GM19467 (cell line): Measurements from ENCODE around the gene AHNAK2.
"Not testable (repeated sequence)": the region's sequence is repeated elsewhere in the genome, so short reads cannot be mapped to it uniquely, and the experiment has no call there.

ENCODE experiments used
- ATAC-seq: cut with Tn5 transposase; IDR thresholded peaks from one replicate; pipeline ENCODE4 v1.9.1; 2021; ENCODE audit warnings: mild to moderate bottlenecking, moderate library complexity; ENCODE audit not compliant: unreplicated experiment

The AHNAK2 gene

DNA sequence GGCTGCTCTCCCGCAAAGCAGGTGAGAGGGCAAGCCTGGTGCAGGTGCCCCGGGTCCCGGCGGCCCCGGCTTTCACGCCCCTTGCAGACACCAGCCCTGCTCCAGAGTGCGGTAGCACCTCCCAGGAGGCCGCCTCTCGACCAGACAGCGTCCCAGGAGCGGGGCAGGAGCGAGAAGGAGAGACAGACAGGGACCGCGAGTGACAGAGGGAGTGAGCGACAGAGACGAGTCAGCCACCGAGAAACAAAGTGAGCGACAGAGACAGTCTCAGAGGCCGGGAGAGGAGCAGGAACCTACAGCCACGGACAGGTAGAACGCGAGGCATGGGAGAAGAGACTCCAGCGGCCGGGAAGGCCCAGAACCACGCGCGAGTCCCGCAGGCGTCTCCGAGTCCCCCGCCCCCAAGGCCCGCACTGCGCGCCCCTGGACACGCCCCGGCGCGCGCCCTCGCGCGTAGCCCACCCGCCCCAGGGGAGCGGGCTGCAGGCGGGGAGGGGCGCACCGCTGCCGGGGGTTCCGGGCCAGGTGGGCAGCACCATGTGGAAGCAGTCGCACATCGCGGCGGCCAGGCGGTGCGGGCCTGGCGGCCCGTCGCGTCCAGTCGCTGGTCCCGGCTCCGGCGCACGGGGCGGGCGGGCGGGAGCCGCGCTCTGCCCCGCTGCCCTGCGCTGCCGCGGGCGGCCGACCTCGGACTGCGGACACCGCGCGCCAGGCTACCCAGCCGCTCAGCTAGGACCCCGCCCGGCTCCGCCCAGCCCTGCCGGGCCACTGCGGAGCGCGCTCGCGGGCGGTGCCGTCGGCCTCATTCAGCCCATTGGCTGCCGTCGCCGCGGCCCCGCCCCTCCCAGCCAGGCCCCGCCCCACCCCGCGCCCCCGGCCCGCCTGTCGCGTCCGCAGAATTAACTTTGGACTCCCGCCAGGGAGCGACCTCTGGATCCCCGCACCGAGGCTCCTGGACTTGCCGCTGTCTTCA is at the start of gene AHNAK2:
Gene AHNAK2 (minus strand): TSS at position 694 of the 973 bp plus-strand sequence. CDS start 137 bp downstream, at position 557.
- ATAC-seq, result no peak

DNA sequence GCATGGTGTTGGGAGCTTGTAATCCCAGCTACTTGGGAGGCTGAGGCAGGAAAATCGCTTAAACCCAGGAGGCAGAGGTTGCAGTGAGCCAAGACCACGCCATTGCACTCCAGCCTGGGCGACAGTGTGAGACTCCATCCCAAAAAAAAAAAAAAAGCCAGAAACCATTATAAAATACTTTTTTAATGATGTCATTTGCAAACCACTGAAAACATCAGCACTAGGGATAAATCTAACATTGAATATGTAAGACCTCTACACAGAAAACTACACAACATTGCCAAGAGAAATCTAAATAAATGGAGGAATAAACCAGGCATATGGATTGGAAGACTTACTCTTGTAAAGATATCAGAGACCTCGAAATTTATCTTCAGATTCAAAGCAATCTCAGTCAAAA is 49.5 kb upstream of the AHNAK2 start:
- not testable (repeated sequence) for ATAC-seq

DNA sequence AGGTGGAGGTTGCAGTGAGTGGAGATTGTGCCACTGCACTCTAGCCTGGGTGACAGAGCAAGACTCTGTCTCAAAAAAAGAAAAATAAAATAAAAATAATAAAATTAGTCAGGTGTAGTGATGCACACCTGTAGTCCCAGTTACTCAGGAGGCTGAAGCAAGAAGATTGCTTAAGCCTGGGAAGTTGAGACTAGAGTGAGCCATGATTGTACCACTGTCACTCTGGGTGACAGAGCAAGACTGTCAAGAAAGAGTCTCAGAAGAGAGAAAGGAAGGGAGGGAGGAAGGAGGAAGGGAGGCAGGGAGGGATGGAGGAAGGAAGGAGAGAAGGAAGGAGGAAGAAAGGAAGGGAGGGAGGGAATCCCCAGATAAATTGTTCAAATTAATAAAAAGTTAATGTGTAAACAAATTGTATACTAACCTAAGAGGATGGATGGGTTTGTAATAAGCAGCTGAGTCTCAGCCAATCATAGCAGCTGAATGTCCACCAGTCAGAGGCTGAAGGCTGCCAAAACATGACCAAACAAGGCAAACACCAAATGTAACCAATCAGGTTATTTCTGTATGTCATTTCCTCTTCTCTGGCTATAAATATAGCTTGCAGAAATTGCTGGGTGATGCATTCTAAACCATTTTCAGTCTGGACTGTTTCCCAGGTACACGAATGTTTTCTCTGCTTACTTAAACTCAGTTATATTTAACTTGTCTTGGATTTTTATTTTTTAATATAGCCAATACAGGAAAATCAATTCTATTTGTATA is 48.8 kb upstream of the AHNAK2 start:
- ATAC-seq, result no peak

DNA sequence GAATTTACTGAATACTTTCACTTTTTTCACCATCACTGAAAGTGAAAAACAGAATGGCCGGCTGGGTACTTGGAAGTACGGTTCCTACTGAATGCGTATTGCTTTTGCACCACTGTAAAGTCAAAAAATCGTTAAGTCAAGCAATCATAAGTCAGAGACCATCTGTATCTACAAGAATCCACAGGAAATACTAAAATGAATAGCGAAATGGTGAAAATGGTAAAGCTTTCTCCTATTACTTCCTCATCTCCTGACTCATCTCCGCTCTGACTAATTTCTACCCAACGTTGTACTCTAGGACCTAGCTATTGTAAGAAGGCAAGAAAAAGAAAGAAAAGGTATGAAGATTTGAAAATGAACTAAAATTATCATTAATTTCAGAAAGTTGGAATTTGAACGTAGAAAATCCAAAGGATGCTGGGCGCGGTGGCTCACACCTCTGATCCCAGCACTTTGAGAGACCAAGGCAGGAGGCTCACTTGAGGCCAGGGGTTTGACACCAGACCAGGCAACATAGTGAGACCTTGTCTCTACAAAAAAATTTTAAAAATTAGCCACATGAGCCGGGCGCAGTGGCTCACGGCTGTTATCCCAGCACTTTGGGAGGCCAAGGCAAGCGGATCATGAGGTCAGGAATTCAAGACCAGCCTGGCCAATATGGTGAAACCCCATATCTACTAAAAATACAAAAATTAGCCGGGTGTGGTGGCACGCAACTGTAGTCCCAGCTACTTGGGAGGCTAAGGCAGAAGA is 48.0 kb upstream of the AHNAK2 start:
- ATAC-seq, result no peak

DNA sequence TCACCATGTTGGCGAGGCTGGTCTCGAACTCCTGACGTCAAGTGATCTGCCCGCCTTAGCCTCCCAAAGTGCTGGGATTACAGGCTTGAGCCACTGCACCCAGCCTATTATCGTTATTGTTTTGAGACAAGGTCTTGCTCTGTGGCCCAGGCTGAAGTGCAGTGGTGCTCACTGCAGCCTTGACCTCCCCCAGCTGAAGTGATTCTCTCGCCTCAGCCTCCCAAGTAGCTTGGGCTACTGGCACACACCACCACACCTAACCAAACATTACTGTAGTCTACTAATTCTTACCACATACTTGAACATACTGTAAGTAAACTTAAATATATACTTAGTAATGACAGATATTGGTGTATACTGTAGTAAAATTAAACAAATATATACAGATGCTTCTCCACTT is 47.3 kb upstream of the AHNAK2 start:
- ATAC-seq, result no peak

DNA sequence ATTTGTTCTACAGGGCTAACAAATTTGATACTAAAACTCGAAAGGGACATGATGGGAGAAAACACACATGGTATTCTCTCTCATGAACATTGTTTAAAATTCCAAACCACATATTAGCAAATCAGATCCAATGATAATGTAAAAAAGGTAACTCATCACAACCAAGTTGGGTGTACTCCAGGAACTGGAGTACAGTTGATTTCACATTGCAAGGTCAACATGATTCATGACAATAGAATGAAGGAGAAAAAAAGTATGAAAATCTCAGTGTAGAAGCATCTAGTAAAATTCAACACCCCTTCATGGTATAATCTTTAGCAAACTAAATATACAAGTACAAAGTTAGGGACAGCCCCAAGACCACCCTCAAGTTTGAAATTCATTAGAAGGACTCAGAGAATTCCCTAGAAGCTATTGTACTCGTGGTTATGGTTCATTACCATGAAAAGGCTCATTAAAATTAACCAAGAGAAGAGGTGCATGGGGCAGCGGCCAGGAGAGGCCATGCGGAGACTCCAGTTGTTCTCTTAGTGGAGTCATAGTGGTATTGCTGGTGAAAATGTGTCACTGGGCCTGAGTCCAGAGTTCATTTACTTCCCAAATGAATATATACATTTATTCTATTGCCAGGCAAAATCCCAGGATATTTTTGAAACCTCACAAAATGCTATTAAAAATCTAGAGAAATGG is 45.8 kb upstream of the AHNAK2 start:
- no peak for ATAC-seq

DNA sequence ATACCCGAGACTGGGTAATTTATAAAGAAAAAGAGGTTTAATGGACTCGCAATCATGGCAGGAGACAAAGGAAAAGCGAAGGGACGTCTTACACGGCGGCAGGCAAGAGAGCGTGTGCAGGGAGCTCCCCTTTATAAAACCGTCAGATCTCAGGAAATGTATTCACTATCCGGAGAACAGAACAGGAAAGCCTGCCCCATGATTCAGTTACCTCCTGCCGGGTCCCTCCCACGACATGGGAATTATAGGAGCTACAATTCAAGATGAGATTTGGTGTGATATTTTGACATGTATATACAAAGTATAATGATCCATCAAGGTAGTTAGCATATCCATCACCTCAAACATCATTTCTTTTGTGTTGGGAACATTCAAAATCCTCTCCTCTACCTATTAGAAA is 45.0 kb upstream of the AHNAK2 start:
- no peak for ATAC-seq

DNA sequence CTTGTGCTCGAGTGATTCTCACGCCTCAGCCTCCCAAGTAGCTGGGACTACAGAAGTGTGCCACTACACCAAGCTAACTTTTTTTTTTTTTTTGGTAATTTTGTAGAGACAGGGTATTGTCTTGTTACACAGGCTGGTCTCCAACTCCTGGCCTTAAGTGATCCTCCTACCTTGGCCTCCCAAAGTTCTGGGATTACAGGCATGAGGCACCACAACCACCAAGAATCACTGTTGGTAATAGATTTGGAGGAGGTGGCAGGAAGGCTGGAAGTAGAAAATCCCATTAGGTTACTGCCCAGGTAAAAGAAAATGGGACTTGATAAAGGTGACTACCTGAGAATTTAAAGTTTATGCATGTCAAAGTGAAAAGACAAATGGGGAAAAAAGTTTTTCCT is 44.1 kb upstream of the AHNAK2 start:
- no peak for ATAC-seq

DNA sequence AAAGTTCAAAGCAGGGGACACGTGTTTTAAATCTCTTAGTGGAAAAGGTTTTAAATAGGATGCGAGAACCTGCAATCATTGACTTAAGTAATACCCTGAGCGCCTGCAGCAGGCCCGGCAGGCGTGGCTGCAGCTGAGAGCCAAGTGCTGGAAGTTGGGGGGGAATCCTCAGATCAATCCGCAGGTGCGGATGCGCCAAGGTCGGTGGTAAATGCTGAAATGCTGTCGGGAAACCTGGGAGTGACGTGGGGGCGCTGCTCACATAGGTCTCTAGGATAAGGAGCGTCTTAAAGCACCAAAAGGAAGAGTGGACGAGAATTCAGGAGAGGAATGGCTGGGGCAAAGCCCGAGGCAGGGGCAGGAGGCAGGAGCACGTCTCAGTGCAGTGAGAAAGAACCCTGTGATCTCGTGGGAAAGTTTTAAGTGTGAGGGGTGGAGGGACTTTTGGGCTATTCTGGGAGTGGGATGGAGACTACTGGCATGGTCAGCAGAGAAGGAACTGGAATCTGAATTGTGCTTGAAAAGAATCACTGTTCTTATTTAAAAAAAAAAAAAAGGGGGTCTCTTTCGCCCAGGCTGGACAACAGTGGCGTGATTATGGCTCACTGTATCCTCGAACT is 43.6 kb upstream of the AHNAK2 start:
- peak; percentile 4 for ATAC-seq

DNA sequence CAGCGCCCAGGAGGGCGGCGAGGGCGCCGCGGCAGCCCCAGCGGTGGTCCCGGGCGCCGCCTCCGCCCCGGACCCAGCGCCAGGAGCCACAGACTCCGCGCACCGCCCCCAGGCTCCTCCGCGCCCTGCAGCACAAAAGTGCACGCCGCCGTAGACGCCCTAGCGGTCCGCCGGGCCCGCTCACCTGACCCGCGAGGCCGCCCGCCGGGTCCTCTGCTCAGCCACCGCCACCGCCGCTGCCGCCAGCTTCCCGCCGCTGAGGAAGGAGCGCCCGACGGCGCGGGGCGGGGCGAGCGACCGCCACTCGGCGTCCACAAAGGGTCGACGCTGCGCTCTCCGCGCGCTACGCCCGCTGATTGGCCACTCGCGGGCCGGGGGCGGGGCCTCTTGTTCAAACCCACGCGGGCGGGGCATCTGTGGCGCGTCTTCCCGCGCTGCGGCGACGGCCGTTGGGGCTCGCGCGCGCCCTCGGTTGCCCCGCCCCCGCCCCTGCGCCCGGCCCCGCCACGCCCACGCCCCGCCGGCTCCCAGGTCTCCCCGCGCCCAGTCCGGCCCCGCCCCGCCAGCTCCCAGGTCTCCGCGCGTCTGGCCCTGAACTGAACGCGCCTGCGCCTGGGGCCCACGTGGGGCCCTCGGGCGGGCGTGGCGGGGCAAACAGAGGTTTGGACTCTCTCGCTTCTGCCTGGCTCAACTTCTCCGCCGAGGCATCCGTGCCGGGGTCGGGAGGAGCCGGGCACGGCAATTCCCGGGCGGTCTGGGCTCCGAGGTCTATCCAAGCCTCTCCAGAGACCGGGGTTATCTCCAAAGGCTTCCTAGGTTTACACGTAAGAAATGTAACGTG is 42.9 kb upstream of the AHNAK2 start, which contains the start of gene CDCA4:
Gene CDCA4 (minus strand): TSS at position 269 of the 841 bp plus-strand sequence. CDS start 9,154 bp downstream, outside the sequence.
- ATAC-seq, result peak; percentile 72

DNA sequence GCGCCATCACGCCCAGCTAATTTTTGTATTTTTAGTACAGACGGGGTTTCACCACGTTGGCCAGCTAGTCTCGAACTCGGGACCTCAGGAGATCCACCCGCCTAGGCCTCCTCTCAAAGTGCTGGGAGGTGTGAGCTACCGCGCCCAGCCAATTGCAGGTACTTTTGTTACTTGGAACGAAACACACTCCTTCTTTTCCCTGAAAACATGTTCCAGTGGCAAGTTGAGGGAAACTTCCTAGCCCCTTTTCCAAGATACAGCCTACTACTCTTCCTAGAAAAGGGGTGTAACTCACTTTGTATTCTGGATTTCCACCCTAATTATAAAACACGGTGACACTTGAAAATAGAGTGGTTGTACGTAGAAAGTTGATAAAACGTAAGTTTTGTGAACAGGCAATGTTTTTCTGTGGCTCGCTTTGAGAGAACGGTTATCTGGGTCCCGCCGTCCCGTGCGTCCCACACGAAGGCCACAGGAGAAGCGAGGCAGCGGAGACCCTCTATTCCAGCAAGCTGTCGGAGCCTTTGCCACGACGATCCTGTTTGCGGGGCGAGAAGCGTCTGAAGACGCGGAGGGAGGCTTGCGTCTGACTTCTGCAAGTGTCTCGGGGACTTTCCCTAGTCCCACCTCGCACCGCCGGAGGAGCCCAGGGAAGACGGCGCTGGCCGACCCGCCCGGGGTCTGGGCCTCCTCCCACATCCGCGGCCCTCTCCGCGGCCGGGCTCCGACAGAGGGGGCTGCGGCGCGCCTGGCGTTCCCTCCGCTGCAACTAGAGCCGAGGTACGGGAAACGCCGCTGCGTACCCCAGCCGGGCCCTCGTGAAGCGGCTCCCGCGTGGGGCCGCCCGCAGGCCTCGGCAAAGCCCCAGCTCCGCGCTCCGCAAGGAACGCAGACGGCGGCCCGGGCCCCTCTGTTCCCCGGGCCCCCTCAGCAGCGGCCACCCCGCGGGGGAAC is 42.0 kb upstream of the AHNAK2 start:
- ATAC-seq, result peak; percentile 18

DNA sequence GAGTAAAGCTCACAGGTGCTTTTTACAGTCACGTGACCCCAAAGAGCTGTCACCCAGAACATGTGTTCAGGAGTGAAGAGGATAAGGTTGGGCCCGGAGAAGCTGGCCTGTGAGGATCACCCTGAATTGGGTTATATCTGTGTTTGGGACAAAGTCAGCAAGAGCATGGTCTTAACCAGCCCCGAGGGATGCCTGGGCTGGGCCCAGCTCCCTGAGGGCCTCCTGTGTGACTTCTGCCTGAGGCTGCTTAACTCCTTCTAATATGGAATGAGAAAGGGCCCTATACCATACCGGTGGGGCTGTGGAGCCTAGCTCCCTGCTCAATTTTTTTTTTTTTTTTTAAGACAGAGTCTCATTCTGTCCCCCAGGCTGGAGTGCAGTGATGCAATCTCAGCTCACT is 40.2 kb upstream of the AHNAK2 start:
- ATAC-seq, result no peak

DNA sequence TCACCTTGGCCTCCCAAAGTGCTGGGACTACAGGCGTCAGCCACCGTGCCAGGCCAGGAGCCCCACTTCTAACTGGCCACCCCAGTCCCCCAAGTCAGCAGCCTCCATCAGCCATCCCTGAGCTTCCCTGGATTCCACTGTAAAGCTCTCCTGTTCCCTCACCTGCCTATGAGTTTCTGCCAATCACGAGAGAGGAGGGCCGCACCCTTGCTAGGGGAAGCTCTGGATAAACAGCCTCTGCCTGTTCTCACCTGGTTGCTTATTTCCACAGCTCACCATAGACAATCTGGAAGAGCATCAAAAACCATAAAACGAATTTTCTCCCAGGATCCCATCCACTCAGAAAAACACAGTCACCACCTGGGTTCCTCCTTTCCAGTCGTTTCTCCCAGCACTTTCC is 37.7 kb upstream of the AHNAK2 start:
- ATAC-seq, result no peak

DNA sequence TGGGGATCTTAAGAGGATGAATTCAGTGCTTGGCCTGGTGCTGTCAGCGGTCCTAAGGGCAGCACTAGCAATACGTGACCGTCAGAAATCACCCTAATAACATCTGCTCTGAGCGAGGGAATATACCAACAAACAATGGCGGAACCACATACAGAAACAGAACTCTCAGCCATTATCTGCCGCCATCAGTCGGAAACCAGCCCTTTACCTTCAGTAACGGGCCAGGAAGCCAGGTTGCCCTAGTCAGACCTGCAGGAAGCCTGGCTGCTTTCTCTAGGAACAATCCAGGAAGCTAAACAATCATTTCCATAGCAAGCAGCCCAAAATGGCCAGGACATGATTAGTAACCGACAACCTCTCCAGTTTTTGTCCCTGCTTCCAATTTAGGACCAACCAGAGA is 37.1 kb upstream of the AHNAK2 start:
- ATAC-seq, result no peak

DNA sequence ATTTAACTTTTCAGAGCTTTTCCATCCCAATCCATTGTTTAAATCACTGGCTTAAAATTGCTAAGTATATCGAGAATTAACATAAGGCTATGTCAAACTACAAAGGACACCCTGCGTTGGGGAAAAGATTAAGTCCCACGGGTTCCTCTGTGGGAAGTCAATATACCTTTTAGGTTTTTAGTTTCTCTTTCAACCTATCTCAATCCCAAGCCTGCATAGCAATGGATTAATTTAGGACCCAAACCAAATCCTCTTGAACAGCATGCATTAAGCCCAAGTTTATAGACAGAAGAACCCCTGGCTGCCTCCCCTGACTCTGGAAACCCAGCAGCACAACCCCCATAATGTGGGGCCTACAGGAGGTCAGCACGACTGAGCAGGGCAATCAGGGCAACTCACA is 36.5 kb upstream of the AHNAK2 start:
- no peak for ATAC-seq

DNA sequence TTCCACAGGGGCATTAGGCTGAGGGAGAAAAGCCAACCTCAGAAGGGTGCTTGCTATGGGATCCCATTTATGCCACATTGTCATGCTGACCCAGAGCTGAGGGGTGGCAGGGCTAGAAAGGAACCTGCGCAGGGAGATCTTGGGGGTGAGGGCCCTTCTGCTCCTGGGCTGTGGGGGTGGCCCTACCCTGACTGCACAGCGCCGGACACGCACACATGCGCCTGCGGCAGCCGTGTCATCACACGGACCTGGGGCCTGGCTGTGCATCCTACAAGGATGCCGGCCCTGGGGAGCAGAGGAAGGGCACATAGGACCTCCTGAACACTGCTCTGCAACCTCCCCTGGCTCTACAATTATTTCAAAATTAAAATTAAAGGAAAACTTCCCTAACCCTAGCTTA is 35.9 kb upstream of the AHNAK2 start:
- ATAC-seq, result no peak

DNA sequence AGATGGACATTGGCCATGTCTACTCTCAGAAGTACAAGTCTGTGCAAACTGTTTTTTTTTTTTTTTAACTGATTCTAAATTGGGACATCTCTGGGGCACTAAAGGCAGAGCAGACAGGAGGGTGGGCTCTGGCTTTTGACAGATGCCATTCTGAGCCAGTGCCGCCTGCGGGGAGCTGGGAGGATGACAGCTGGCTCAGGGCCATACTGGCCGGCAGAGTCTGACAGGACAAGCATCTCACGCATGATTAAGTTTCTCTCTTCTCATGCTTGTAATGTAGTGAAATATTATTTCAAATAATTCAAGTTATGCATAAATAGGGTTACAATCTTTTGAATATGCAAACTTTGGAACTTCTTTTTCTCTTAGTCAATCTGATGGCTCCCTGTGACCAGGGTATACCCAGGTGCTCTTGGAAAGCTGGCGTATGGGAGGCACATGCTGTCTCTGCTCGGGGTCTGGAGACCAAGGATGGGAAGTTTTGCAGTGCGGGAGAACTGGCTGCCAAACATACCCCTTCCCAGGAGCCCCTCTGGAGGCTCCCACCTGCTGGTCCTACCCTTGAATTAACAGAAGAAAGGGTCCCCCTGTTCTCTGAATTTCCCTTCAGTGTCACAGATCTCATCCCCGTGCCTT is 35.1 kb upstream of the AHNAK2 start:
- ATAC-seq, result no peak
